Trophoblast cell (in vitro differentiated cells and primary cell): ENCODE results near the gene TRAF6. TPM values are rescaled to one million over a fixed set of nuclear protein-coding genes. Genes with fewer than 3 reads are reported as not detected.
A peak's percentile ranks its signal among the peaks of the same experiment; 100 is the strongest.
"Not testable (repeated sequence)": the region's sequence is repeated elsewhere in the genome, so short reads cannot be mapped to it uniquely, and the experiment has no call there.

Experiments
- DNase-seq, 2 donors: peaks; one replicate each; pipeline ENCODE4 v3.0.0-alpha.2; 2016
- H2AFZ ChIP-seq: 2 replicates; pipeline ENCODE4 v1.6.1; 2013; ENCODE audit warnings: low read length, moderate library complexity, mild to moderate bottlenecking; ENCODE audit not compliant: insufficient read depth, poor library complexity
- H2AK5ac ChIP-seq: 2 replicates; pipeline ENCODE4 v1.6.1; 2013; ENCODE audit warnings: mild to moderate bottlenecking, low read length
- H2BK120ac ChIP-seq: 2 replicates; pipeline ENCODE4 v1.6.1; 2013; ENCODE audit warnings: low read length, mild to moderate bottlenecking, moderate library complexity; ENCODE audit not compliant: insufficient read depth, poor library complexity
- H2BK12ac ChIP-seq: 2 replicates; pipeline ENCODE4 v1.6.1; 2013; ENCODE audit warnings: mild to moderate bottlenecking, low read length, moderate library complexity
- H2BK5ac ChIP-seq: 2 replicates; pipeline ENCODE4 v1.6.1; 2013; ENCODE audit warnings: low read length, low read depth, moderate library complexity, mild to moderate bottlenecking; ENCODE audit not compliant: poor library complexity
- H3K14ac ChIP-seq: 2 replicates; pipeline ENCODE4 v1.6.1; 2013; ENCODE audit warnings: mild to moderate bottlenecking, low read length
- H3K18ac ChIP-seq: 2 replicates; pipeline ENCODE4 v1.6.1; 2013; ENCODE audit warnings: mild to moderate bottlenecking, low read length
- H3K23ac ChIP-seq: 2 replicates; pipeline ENCODE4 v1.6.1; 2013; ENCODE audit warnings: low read length
- H3K27ac ChIP-seq: 2 replicates; pipeline ENCODE4 v1.5.1; 2013; ENCODE audit warnings: low read depth, mild to moderate bottlenecking, inconsistent platforms, low read length, moderate library complexity
- H3K27me3 ChIP-seq: 2 replicates; pipeline ENCODE4 v1.6.1; 2013; ENCODE audit warnings: inconsistent platforms, mild to moderate bottlenecking, low read length, moderate library complexity; ENCODE audit not compliant: insufficient read depth
- H3K36me3 ChIP-seq, 2 experiments: 1 replicate in 1 of 2; 2 replicates in 1 of 2; pipeline ENCODE4 v1.6.1; 2013; ENCODE audit warnings: low read length in 2 of 2, mild to moderate bottlenecking in 2 of 2, moderate library complexity in 1 of 2; ENCODE audit not compliant: insufficient read depth in 2 of 2, control insufficient read depth in 1 of 2
- H3K4ac ChIP-seq: 2 replicates; pipeline ENCODE4 v1.6.1; 2013; ENCODE audit warnings: low read depth, mild to moderate bottlenecking, low read length, moderate library complexity
- H3K4me1 ChIP-seq, 2 experiments: 1 replicate in 1 of 2; 2 replicates in 1 of 2; pipeline ENCODE4 v1.6.1; 2013; ENCODE audit warnings: low read length in 2 of 2, mild to moderate bottlenecking in 2 of 2, moderate library complexity in 1 of 2; ENCODE audit not compliant: insufficient read depth in 2 of 2, control insufficient read depth in 1 of 2
- H3K4me2 ChIP-seq: 2 replicates; pipeline ENCODE4 v1.6.1; 2013; ENCODE audit warnings: inconsistent platforms, mild to moderate bottlenecking, low read length, moderate library complexity
- H3K4me3 ChIP-seq: 2 replicates; pipeline ENCODE4 v1.5.1; 2013; ENCODE audit warnings: mild to moderate bottlenecking, low read depth, low read length, inconsistent platforms
- H3K79me1 ChIP-seq: one replicate; pipeline ENCODE4 v1.6.1; 2013; ENCODE audit warnings: low read length
- H3K79me2 ChIP-seq: 2 replicates; pipeline ENCODE4 v1.6.1; 2013; ENCODE audit warnings: low read length, mild to moderate bottlenecking; ENCODE audit not compliant: control insufficient read depth, insufficient read depth, poor library complexity
- H3K9ac ChIP-seq: 2 replicates; pipeline ENCODE4 v1.6.1; 2013; ENCODE audit warnings: mild to moderate bottlenecking, low read length
- H3K9me3 ChIP-seq: 2 replicates; pipeline ENCODE4 v1.6.1; 2013; ENCODE audit warnings: low read depth, mild to moderate bottlenecking, control low read depth, inconsistent platforms, low read length; ENCODE audit not compliant: insufficient read depth
- H4K12ac ChIP-seq: 2 replicates; pipeline ENCODE4 v1.6.1; 2013; ENCODE audit warnings: low read depth, mild to moderate bottlenecking, low read length, moderate library complexity
- H4K8ac ChIP-seq: 2 replicates; pipeline ENCODE4 v1.6.1; 2013; ENCODE audit warnings: low read depth, mild to moderate bottlenecking, low read length, moderate library complexity
- H4K91ac ChIP-seq: one replicate; pipeline ENCODE4 v1.6.1; 2013; ENCODE audit warnings: low read depth, mild to moderate bottlenecking, low read length, moderate library complexity
- WGBS: extraction: QIAGEN DNeasy Blood & Tissue Kit; methylation state at CpG from one replicate; pipeline ENCODE4 v1.1.7; 2013; ENCODE audit warnings: missing lambda C conversion rate; ENCODE audit not compliant: insufficient read length, insufficient coverage; ENCODE audit errors: extremely low coverage; 5-methylcytosine and 5-hydroxymethylcytosine counted together
- polyA plus RNA-seq: library from polyadenylated mRNA; stranded (reverse); fragments of 200-250 nt; gene quantifications from 2 replicates; pipeline ENCODE4 v1.2.3, GENCODE V29; 2013

Gene TRAF6
- 10.6 and 12.0 TPM in 2 replicates for polyA plus RNA-seq

DNA sequence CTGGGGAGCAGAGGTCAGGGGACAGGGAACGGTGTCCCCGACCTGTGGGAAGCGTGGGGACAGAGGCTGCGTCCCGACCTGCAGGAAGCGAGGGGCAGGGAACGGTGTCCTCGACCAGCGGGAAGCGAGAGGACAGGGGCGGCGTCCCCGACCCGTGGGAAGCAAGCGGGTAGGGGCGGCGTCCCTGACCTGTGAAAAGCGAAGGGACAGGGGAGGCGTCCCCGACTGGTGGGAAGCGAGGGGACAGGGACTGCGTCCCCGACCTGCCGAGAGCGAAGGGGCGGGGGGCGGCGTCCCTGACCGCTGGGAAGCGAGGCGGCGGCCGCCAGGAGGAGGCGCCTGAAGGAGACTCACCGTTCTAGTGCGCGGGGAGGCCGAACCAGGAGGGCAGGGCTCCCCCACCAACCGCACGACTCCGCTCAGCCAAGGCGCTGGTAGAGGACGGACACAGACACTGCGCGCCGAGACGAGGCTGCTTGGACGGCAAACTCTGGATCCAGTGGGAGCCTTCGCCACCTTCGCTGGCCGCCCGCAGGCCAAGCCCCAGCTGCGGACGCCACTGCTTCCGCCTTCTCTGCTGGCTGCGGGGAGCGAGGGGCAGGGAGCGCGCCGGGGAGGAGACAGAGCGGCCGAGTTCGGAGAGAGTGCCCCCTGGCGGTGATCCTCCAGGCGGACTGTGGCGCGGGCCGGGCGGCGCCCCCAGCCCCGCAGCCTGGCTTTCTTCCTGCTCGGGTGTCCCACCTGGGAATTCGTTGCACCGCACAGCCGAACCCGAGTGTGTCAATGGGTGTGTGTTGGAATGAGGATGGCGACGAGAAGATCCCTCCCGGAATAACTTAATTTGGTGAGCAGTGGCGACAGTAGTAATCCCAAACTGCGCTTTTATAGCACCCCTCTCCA, at the start of gene TRAF6:
Gene TRAF6, minus strand, starts transcription at position 579 of the 900 bp plus-strand sequence. CDS start 8,757 bp downstream, outside the sequence.
- Histone ChIP-seq H3K4ac (peak within 1 kb of the TSS; percentile 85), H2AFZ (peak within 1 kb of the TSS; percentile 81), H2BK12ac (no peak within 1 kb of the TSS), H3K9me3 (peaks cover 3% of the 10 kb centered on the region), H3K14ac (peak within 1 kb of the TSS; percentile 97), H3K79me1 (peaks cover 11% of the 10 kb centered on the region), H3K23ac (peak within 1 kb of the TSS; percentile 2), H4K91ac (peak within 1 kb of the TSS; percentile 89), H3K4me2 (peak within 1 kb of the TSS; percentile 94), H3K79me2 (peaks cover 6% of the 10 kb centered on the region), H3K4me1 (peaks cover 0 to 4% of the 10 kb centered on the region in 2 experiments), H3K9ac (peak within 1 kb of the TSS; percentile 97), H3K18ac (peak within 1 kb of the TSS; percentile 95), H3K27me3 (no peaks in the 10 kb centered on the region), H3K27ac (peak within 1 kb of the TSS; percentile 72), H4K12ac (peak within 1 kb of the TSS; percentile 87), H2AK5ac (no peak within 1 kb of the TSS), H3K4me3 (peak within 1 kb of the TSS; percentile 99), H2BK120ac (peak within 1 kb of the TSS; percentile 93), H3K36me3 (no peaks in the 10 kb centered on the region), H4K8ac (peak within 1 kb of the TSS; percentile 95), H2BK5ac (peak within 1 kb of the TSS; percentile 84)
- no CpG with 5 or more reads among the region's 81 CpGs for WGBS
- DNase-seq, result peak; percentile 80 to 91

- WGBS, result no CpG with 5 or more reads among the region's 4 CpGs
- H3K36me3 ChIP-seq, result no peaks in the 10 kb centered on the region
These were observed 48.7 kb upstream of the TRAF6 start for GRCh38 chr11:36558571-36559413.

DNA sequence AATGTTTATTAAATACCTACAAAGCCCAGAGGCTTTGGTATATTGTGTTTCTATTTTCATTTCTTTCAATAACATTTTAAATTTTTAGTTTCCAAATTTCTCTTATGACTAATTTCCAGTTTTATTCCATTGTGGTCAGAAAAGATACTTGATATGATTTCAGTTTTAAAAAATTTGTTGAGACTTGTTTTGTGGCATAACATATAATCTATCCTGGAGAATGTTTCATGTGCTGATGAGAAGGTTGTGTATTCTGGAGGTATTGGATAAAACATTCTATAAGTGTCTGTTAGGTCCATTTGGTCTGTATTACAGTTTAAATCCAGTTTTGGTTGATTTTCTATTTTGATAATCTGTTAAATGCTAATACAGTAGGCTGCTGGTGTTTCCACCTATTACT, 47.9 kb upstream of the TRAF6 start:
- Histone ChIP-seq H3K79me1 (no peaks in the 10 kb centered on the region), H2AFZ (no peak overlapping the region), H4K12ac (no peak overlapping the region), H3K9me3 (peaks cover 2% of the 10 kb centered on the region), H3K23ac (no peak overlapping the region), H3K4me2 (no peak overlapping the region), H3K14ac (no peak overlapping the region), H3K9ac (no peak overlapping the region), H2BK120ac (no peak overlapping the region), H3K79me2 (no peaks in the 10 kb centered on the region), H3K18ac (no peak overlapping the region), H2AK5ac (no peak overlapping the region), H2BK5ac (no peak overlapping the region), H3K27ac (no peak overlapping the region), H3K4ac (no peak overlapping the region), H3K27me3 (no peaks in the 10 kb centered on the region), H4K91ac (no peak overlapping the region), H3K4me3 (no peak overlapping the region), H4K8ac (no peak overlapping the region), H3K4me1 (no peaks in the 10 kb centered on the region), H3K36me3 (no peaks in the 10 kb centered on the region), H2BK12ac (no peak overlapping the region)
- no peak for DNase-seq

More at GRCh38 chr11:36558571-36559413, 48.7 kb upstream of the TRAF6 start:
- Histone ChIP-seq H3K9me3 (peaks cover 2% of the 10 kb centered on the region), H2BK12ac (no peak overlapping the region), H3K23ac (no peak overlapping the region), H3K27ac (no peak overlapping the region), H3K4me3 (no peak overlapping the region), H2BK5ac (no peak overlapping the region), H2BK120ac (no peak overlapping the region), H3K14ac (no peak overlapping the region), H2AK5ac (no peak overlapping the region), H4K12ac (no peak overlapping the region), H3K18ac (no peak overlapping the region), H3K27me3 (no peaks in the 10 kb centered on the region), H3K79me2 (no peaks in the 10 kb centered on the region), H3K4ac (no peak overlapping the region), H4K8ac (no peak overlapping the region), H2AFZ (no peak overlapping the region), H3K9ac (no peak overlapping the region), H3K4me2 (no peak overlapping the region), H3K79me1 (no peaks in the 10 kb centered on the region), H4K91ac (no peak overlapping the region), H3K4me1 (no peaks in the 10 kb centered on the region)
- DNase-seq, result no peak

- H2BK12ac ChIP-seq, result not testable (repeated sequence)
These were observed 47.3 kb upstream of the TRAF6 start for GRCh38 chr11:36557390-36557789.

More at GRCh38 chr11:36557390-36557789, 47.3 kb upstream of the TRAF6 start:
- not testable (repeated sequence) for H3K14ac ChIP-seq, H3K4me3 ChIP-seq, H3K36me3 ChIP-seq, H3K18ac ChIP-seq, H2BK5ac ChIP-seq, H4K12ac ChIP-seq, H2AFZ ChIP-seq, H3K79me1 ChIP-seq, H4K8ac ChIP-seq, H3K27ac ChIP-seq, H3K23ac ChIP-seq, H3K27me3 ChIP-seq, H3K4ac ChIP-seq, H3K9ac ChIP-seq, H3K4me1 ChIP-seq, H3K79me2 ChIP-seq, H3K9me3 ChIP-seq, H2AK5ac ChIP-seq, H2BK120ac ChIP-seq, H4K91ac ChIP-seq, H3K4me2 ChIP-seq
- DNase-seq, result peak in 1 of 2 donors; percentile 6
- WGBS, result no CpG with 5 or more reads among the region's 17 CpGs
